GM19238 (cell line): Measurements from ENCODE around the gene RIPPLY2.

Experiments used
- DNase-seq: peaks from one replicate; pipeline ENCODE4 v3.0.0; 2011; ENCODE audit warnings: low spot score; ENCODE audit not compliant: insufficient read length

Gene RIPPLY2

GRCh38 chr6:83904395-83904794 lies 51.2 kb downstream of the RIPPLY2 start:
- no peak for DNase-seq

GRCh38 chr6:83905648-83906047 lies 52.5 kb downstream of the RIPPLY2 start:
- DNase-seq: no peak
